H9 (cell line): Measurements from ENCODE around the gene TIMM50. TPM values are rescaled to one million over a fixed set of nuclear protein-coding genes. Genes with fewer than 3 reads are reported as not detected.

Source experiments
- DNase-seq: peaks from one replicate; pipeline ENCODE4 v3.0.0-alpha.2; 2017
- H2AFZ ChIP-seq: one replicate; pipeline ENCODE4 v1.6.1; 2013; ENCODE audit warnings: mild to moderate bottlenecking, low read length, control low read depth, moderate library complexity
- H2AK5ac ChIP-seq: 2 replicates; pipeline ENCODE4 v1.6.1; 2013; ENCODE audit warnings: low read length, control low read depth, mixed read lengths; ENCODE audit not compliant: insufficient read length
- H2BK120ac ChIP-seq: one replicate; pipeline ENCODE4 v1.6.1; 2013; ENCODE audit warnings: low read depth, mild to moderate bottlenecking, low read length, control low read depth, inconsistent platforms; ENCODE audit not compliant: poor library complexity, severe bottlenecking
- H2BK12ac ChIP-seq: 2 replicates; pipeline ENCODE4 v1.6.1; 2013; ENCODE audit warnings: low read length, control low read depth, mixed read lengths, low read depth; ENCODE audit not compliant: insufficient read length
- H2BK15ac ChIP-seq: 2 replicates; pipeline ENCODE4 v1.6.1; 2013; ENCODE audit warnings: low read depth, low read length, control low read depth
- H2BK20ac ChIP-seq: one replicate; pipeline ENCODE4 v1.6.1; 2013; ENCODE audit warnings: low read depth, mild to moderate bottlenecking, low read length, control low read depth, inconsistent platforms; ENCODE audit not compliant: poor library complexity, severe bottlenecking
- H2BK5ac ChIP-seq: 2 replicates; pipeline ENCODE4 v1.6.1; 2013; ENCODE audit warnings: low read length, control low read depth, mixed read lengths; ENCODE audit not compliant: insufficient read length
- H3K14ac ChIP-seq: 2 replicates; pipeline ENCODE4 v1.6.1; 2013; ENCODE audit warnings: low read length, control low read depth; ENCODE audit not compliant: insufficient read depth
- H3K18ac ChIP-seq: 2 replicates; pipeline ENCODE4 v1.6.1; 2013; ENCODE audit warnings: low read depth, mild to moderate bottlenecking, mixed read lengths, low read length, control low read depth; ENCODE audit not compliant: insufficient read length
- H3K23ac ChIP-seq: 2 replicates; pipeline ENCODE4 v1.6.1; 2013; ENCODE audit warnings: low read length, control low read depth, mixed read lengths, low read depth; ENCODE audit not compliant: insufficient read length
- H3K23me2 ChIP-seq: 2 replicates; pipeline ENCODE4 v1.6.1; 2013; ENCODE audit warnings: low read depth, mild to moderate bottlenecking, mixed read lengths, low read length, control low read depth; ENCODE audit not compliant: insufficient read length, poor library complexity, severe bottlenecking
- H3K27ac ChIP-seq: 2 replicates; pipeline ENCODE4 v1.5.1; 2013; ENCODE audit warnings: low read length, control low read depth, mixed read lengths, low read depth; ENCODE audit not compliant: insufficient read length
- H3K27me3 ChIP-seq: 2 replicates; pipeline ENCODE4 v1.6.1; 2013; ENCODE audit warnings: low read length, control low read depth, inconsistent platforms; ENCODE audit not compliant: insufficient read depth
- H3K4ac ChIP-seq: 2 replicates; pipeline ENCODE4 v1.6.1; 2013; ENCODE audit warnings: low read depth, mild to moderate bottlenecking, control low read depth, inconsistent platforms, low read length, moderate library complexity
- H3K4me1 ChIP-seq: 2 replicates; pipeline ENCODE4 v1.6.1; 2013; ENCODE audit warnings: low read length, control low read depth, inconsistent platforms; ENCODE audit not compliant: insufficient read depth
- H3K4me2 ChIP-seq: 2 replicates; pipeline ENCODE4 v1.6.1; 2013; ENCODE audit warnings: low read length, control low read depth, mixed read lengths; ENCODE audit not compliant: insufficient read length, insufficient read depth
- H3K56ac ChIP-seq: 2 replicates; pipeline ENCODE4 v1.6.1; 2013; ENCODE audit warnings: low read depth, mild to moderate bottlenecking, mixed read lengths, low read length, control low read depth; ENCODE audit not compliant: insufficient read length
- H3K79me1 ChIP-seq: 2 replicates; pipeline ENCODE4 v1.6.1; 2013; ENCODE audit warnings: low read depth, mild to moderate bottlenecking, moderate library complexity, low read length, control low read depth, inconsistent platforms; ENCODE audit not compliant: insufficient read depth, poor library complexity, severe bottlenecking
- H3K79me2 ChIP-seq: 2 replicates; pipeline ENCODE4 v1.6.1; 2013; ENCODE audit warnings: low read length, control low read depth, inconsistent platforms; ENCODE audit not compliant: insufficient read depth
- H3K9ac ChIP-seq: 2 replicates; pipeline ENCODE4 v1.6.1; 2013; ENCODE audit warnings: low read length, control low read depth, mixed read lengths; ENCODE audit not compliant: insufficient read length; ENCODE audit errors: extremely low read depth
- H3K9me3 ChIP-seq: one replicate; pipeline ENCODE4 v1.6.1; 2013; ENCODE audit warnings: low read depth, low read length, inconsistent platforms; ENCODE audit not compliant: control insufficient read depth
- H3T11ph ChIP-seq: one replicate; pipeline ENCODE4 v1.6.1; 2013; ENCODE audit warnings: mild to moderate bottlenecking, low read length, control low read depth, inconsistent platforms
- H4K20me1 ChIP-seq: one replicate; pipeline ENCODE4 v1.6.1; 2013; ENCODE audit not compliant: control insufficient read depth, insufficient read length, insufficient read depth
- H4K5ac ChIP-seq: 2 replicates; pipeline ENCODE4 v1.6.1; 2013; ENCODE audit warnings: low read depth, mild to moderate bottlenecking, mixed read lengths, low read length, control low read depth; ENCODE audit not compliant: insufficient read length
- H4K8ac ChIP-seq: replicated peaks from 2 replicates; pipeline ENCODE4 v1.6.1; 2013; ENCODE audit warnings: low read length, control low read depth, mixed read lengths, low read depth; ENCODE audit not compliant: insufficient read length
- H4K91ac ChIP-seq: 2 replicates; pipeline ENCODE4 v1.6.1; 2013; ENCODE audit warnings: low read depth, mild to moderate bottlenecking, moderate library complexity, mixed read lengths, low read length, control low read depth; ENCODE audit not compliant: insufficient read length
- H3K27ac Mint-ChIP-seq, 3 experiments: 2 replicates in 2 of 3; 3 replicates in 1 of 3; pipeline ENCODE4 v1.8.0; 2020 to 2021; ENCODE audit warnings: mixed read lengths in 3 of 3, mild to moderate bottlenecking in 1 of 3, moderate library complexity in 1 of 3
- H3K27me3 Mint-ChIP-seq: 2 replicates; pipeline ENCODE4 v1.8.0; 2021; ENCODE audit warnings: low read depth, mild to moderate bottlenecking, moderate library complexity, mixed read lengths
- H3K36me3 Mint-ChIP-seq, 3 experiments: 2 replicates in 2 of 3; 3 replicates in 1 of 3; pipeline ENCODE4 v1.8.0; 2020 to 2021; ENCODE audit warnings: low read depth in 3 of 3, mixed read lengths in 3 of 3; ENCODE audit not compliant: insufficient read depth in 1 of 3
- H3K4me1 Mint-ChIP-seq, 2 experiments: 2 replicates each; pipeline ENCODE4 v1.8.0; 2020; ENCODE audit warnings: mixed read lengths in 2 of 2
- H3K4me3 Mint-ChIP-seq, 2 experiments: 2 replicates in 1 of 2; 3 replicates in 1 of 2; pipeline ENCODE4 v1.8.0; 2020 to 2021; ENCODE audit warnings: mild to moderate bottlenecking in 2 of 2, mixed read lengths in 2 of 2, moderate library complexity in 1 of 2
- H3K9me3 Mint-ChIP-seq, 2 experiments: 2 replicates in 1 of 2; 3 replicates in 1 of 2; pipeline ENCODE4 v1.8.0; 2020; ENCODE audit warnings: mild to moderate bottlenecking in 2 of 2, mixed read lengths in 2 of 2, moderate library complexity in 1 of 2
- whole genome bisulfite sequencing: extraction: QIAGEN DNeasy Blood & Tissue Kit; methylation state at CpG from one replicate; pipeline ENCODE4 v1.1.7; 2013; ENCODE audit warnings: missing lambda C conversion rate, low lambda C conversion rate, mixed read lengths; ENCODE audit not compliant: insufficient read length; ENCODE audit errors: extremely low coverage; 5-methylcytosine and 5-hydroxymethylcytosine counted together
- total RNA-seq: library from RNA; stranded (reverse); gene quantifications from 2 replicates; pipeline ENCODE4 v1.2.1, GENCODE V29; 2021
- TF ChIP-seq, protein P1 (sequence below): fragments of 200-600 bp; sonication (generic); conservative IDR thresholded peaks from 3 replicates; pipeline ENCODE4 v1.8.0; 2021; ENCODE audit warnings: antibody characterized with exemption, mild to moderate bottlenecking

TIMM50 gene
- total RNA-seq, 1 experiment from 2014 or later, result 128 TPM

DNA sequence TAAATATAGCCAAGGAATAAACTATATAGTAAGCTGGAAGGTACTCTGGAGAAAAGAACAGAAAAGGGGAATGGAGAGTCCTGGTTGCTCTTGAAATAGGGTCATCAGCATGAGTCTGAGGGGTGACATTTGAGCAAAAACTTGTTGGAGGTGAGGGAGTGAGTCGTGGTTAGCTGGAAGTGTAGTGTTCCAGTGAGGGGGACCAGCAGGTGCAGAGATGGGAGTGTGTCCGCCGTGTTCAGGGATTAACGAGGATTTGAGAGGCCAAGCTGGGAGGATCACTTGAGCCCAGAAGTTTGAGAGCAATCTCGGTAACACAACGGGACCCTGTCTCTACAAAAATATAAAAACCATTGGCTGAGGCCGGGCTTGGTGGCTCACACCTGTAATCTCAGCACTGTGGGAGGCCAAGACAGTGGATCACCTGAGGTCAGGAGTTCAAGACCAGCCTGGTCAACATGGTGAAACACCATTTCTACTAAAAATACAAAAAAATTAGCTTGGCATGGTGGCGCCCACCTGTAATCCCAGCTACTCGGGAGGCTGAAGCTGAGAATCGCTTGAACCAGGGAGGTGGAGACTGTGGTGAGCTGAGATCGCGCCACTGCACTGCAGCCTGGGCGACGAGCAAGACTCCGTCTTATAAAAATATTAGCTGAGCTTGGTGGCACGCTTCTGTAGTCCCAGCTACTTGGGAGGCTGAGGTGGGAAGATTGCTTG is 34.1 kb upstream of the TIMM50 start:
- Histone ChIP-seq H3K14ac (no peak overlapping the region), H3K79me2 (peaks cover 43% of the 10 kb centered on the region; the same call in 1 of the 2 replicates), H2BK12ac (no peak overlapping the region), H3K56ac (no peak overlapping the region), H3K9me3 (no peaks in the 10 kb centered on the region), H3K79me1 (peaks cover 11% of the 10 kb centered on the region), H2BK15ac (no peak overlapping the region), H3K4me1 (no peaks in the 10 kb centered on the region), H4K5ac (no peak overlapping the region), H3K23ac (no peak overlapping the region), H3K18ac (no peak overlapping the region), H3K4ac (no peak overlapping the region), H3K9ac (peak overlapping the region; percentile 42), H3T11ph (no peak overlapping the region), H2AFZ (no peak overlapping the region), H4K91ac (no peak overlapping the region), H2AK5ac (no peak overlapping the region), H2BK5ac (no peak overlapping the region), H2BK120ac (peak overlapping the region; percentile 38), H3K23me2 (peaks cover 5% of the 10 kb centered on the region), H4K20me1 (no peaks in the 10 kb centered on the region), H3K4me2 (peak overlapping the region; percentile 84), H4K8ac (no peak overlapping the region), H3K27ac (no peak overlapping the region), H2BK20ac (no peak overlapping the region), H3K27me3 (no peaks in the 10 kb centered on the region)
- no peak overlapping the region; a peak in 2 of 7 replicates for H3K27ac Mint-ChIP-seq
- TF ChIP-seq, protein P1, sequence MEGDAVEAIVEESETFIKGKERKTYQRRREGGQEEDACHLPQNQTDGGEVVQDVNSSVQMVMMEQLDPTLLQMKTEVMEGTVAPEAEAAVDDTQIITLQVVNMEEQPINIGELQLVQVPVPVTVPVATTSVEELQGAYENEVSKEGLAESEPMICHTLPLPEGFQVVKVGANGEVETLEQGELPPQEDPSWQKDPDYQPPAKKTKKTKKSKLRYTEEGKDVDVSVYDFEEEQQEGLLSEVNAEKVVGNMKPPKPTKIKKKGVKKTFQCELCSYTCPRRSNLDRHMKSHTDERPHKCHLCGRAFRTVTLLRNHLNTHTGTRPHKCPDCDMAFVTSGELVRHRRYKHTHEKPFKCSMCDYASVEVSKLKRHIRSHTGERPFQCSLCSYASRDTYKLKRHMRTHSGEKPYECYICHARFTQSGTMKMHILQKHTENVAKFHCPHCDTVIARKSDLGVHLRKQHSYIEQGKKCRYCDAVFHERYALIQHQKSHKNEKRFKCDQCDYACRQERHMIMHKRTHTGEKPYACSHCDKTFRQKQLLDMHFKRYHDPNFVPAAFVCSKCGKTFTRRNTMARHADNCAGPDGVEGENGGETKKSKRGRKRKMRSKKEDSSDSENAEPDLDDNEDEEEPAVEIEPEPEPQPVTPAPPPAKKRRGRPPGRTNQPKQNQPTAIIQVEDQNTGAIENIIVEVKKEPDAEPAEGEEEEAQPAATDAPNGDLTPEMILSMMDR, result no peak
- peaks cover 4% of the 10 kb centered on the region; the same call in 1 of the 2 replicates for H3K27me3 Mint-ChIP-seq
- DNase-seq, result no peak
- peaks cover 0 to 5% of the 10 kb centered on the region in 2 experiments; a peak in 2 of 5 replicates for H3K9me3 Mint-ChIP-seq
- H3K4me3 Mint-ChIP-seq, result peak overlapping the region; percentile 84 to 97
- no CpG with 5 or more reads among the region's 16 CpGs for WGBS
- H3K4me1 Mint-ChIP-seq, result peaks cover 10 to 15% of the 10 kb centered on the region in 2 experiments
- H3K36me3 Mint-ChIP-seq, result peaks cover 7 to 37% (median 30%) of the 10 kb centered on the region in 3 experiments; a peak in 6 of 7 replicates
